ENCODE data around the gene DPF3. TPM values are rescaled to one million over a fixed set of nuclear protein-coding genes. Genes with fewer than 3 reads are reported as not detected.

Gene DPF3
- polyA plus RNA-seq, 1 experiment = 15.8 TPM

GRCh38 chr14:72747652-72748051 is 146.2 kb downstream of the DPF3 start:
- H3K4me3 ChIP-seq (ENCODE audit: low read depth, low read length) = no peak overlapping the region
- peaks cover 9% of the 10 kb centered on the region; the same call in 1 of the 2 replicates for H3K9me3 ChIP-seq (ENCODE audit: control insufficient read depth, insufficient read depth, low read length)
- peak overlapping the region; percentile 99 for H3K27ac ChIP-seq (ENCODE audit: low read depth, low read length)
- no peak for DNase-seq (ENCODE audit: low read depth, low spot score)
- no peaks in the 10 kb centered on the region for H3K27me3 ChIP-seq (ENCODE audit: control insufficient read depth, insufficient read depth, low read length)
- CTCF ChIA-PET = interaction anchor here (0.6 to 2.4 kb wide), 5 partner anchors 13 to 230 kb away, joined by 4 to 10 read pairs (median 5); no protein-coding TSS in a partner anchor
- no peak for TF ChIP-seq CTCF (IDR thresholded peaks at IDR 0.05; ENCODE audit: low read depth, low read length)
- POLR2A ChIA-PET = no interaction called here

- peak; percentile 51 for TF ChIP-seq CTCF (IDR thresholded peaks at IDR 0.05; ENCODE audit: low read depth, low read length)
- Histone ChIP-seq H3K27me3 (ENCODE audit: control insufficient read depth, insufficient read depth, low read length) (no peaks in the 10 kb centered on the region), H3K9me3 (ENCODE audit: control insufficient read depth, insufficient read depth, low read length) (peaks cover 9% of the 10 kb centered on the region; the same call in 1 of the 2 replicates), H3K27ac (ENCODE audit: low read depth, low read length) (peak overlapping the region; percentile 99), H3K4me3 (ENCODE audit: low read depth, low read length) (no peak overlapping the region)
- ChIA-PET POLR2A (interaction anchor here (0.8 to 1.2 kb wide), 8 partner anchors 10 to 148 kb away, joined by 3 to 5 read pairs (median 3); partner anchors contain the start of gene DPF3), CTCF (interaction anchor here (0.5 to 2.4 kb wide), 5 partner anchors 145 to 232 kb away, joined by 3 to 10 read pairs (median 4); no protein-coding TSS in a partner anchor)
- peak; percentile 68 for DNase-seq (ENCODE audit: low read depth, low spot score)
These were observed 147.6 kb downstream of the DPF3 start for GRCh38 chr14:72745991-72746980.

GRCh38 chr14:72745546-72745945 is 148.4 kb downstream of the DPF3 start:
- DNase-seq (ENCODE audit: low read depth, low spot score) = peak; percentile 65
- H3K27me3 ChIP-seq (ENCODE audit: control insufficient read depth, insufficient read depth, low read length) = no peaks in the 10 kb centered on the region
- H3K27ac ChIP-seq (ENCODE audit: low read depth, low read length) = peak overlapping the region; percentile 99
- H3K9me3 ChIP-seq (ENCODE audit: control insufficient read depth, insufficient read depth, low read length) = peaks cover 9% of the 10 kb centered on the region; the same call in 1 of the 2 replicates
- no peak overlapping the region for H3K4me3 ChIP-seq (ENCODE audit: low read depth, low read length)
- POLR2A ChIA-PET = interaction anchor here (0.8 to 1.2 kb wide), 8 partner anchors 9 to 149 kb away, joined by 3 to 5 read pairs (median 3); partner anchors contain the start of gene DPF3
- TF ChIP-seq CTCF (IDR thresholded peaks at IDR 0.05; ENCODE audit: low read depth, low read length) = no peak
- CTCF ChIA-PET = interaction anchor here (0.5 to 2.4 kb wide), 5 partner anchors 146 to 231 kb away, joined by 3 to 10 read pairs (median 4); no protein-coding TSS in a partner anchor

- H3K4me3 ChIP-seq (ENCODE audit: low read depth, low read length) = no peak overlapping the region
- CTCF ChIA-PET = no interaction called here
- no peaks in the 10 kb centered on the region for H3K27me3 ChIP-seq (ENCODE audit: control insufficient read depth, insufficient read depth, low read length)
- no peak for DNase-seq (ENCODE audit: low read depth, low spot score)
- TF ChIP-seq CTCF (IDR thresholded peaks at IDR 0.05; ENCODE audit: low read depth, low read length) = no peak
- H3K27ac ChIP-seq (ENCODE audit: low read depth, low read length) = no peak overlapping the region
- H3K9me3 ChIP-seq (ENCODE audit: control insufficient read depth, insufficient read depth, low read length) = peaks cover 9% of the 10 kb centered on the region; the same call in 1 of the 2 replicates
- POLR2A ChIA-PET = no interaction called here
These were observed 149.3 kb downstream of the DPF3 start for GRCh38 chr14:72744416-72745120.

All from AG04450 (cell line).